HEK293T (cell line): ENCODE measurements around the gene HCN2.

Experiments used
- ARNT ChIP-seq: fragments of 450-650 bp; IDR thresholded peaks from 2 replicates; pipeline ENCODE4 v1.6.1; 2017; ENCODE audit warnings: mild to moderate bottlenecking
- BHLHE40 ChIP-seq: fragments of 450-650 bp; IDR thresholded peaks from 2 replicates; pipeline ENCODE4 v1.6.1; 2016; ENCODE audit warnings: mild to moderate bottlenecking, moderate library complexity, borderline replicate concordance
- CTBP1 ChIP-seq: fragments of 450-650 bp; IDR thresholded peaks from 2 replicates; pipeline ENCODE4 v1.6.1; 2016; ENCODE audit warnings: borderline replicate concordance
- ELF4 ChIP-seq: fragments of 450-650 bp; IDR thresholded peaks from 2 replicates; pipeline ENCODE4 v1.6.1; 2017; ENCODE audit warnings: antibody characterized with exemption
- FOXA1 ChIP-seq: fragments of 450-650 bp; IDR thresholded peaks from 2 replicates; pipeline ENCODE4 v1.6.1; 2016; ENCODE audit warnings: mild to moderate bottlenecking
- FOXK2 ChIP-seq: fragments of 450-650 bp; IDR thresholded peaks from 2 replicates; pipeline ENCODE4 v1.6.1; 2016; ENCODE audit warnings: mild to moderate bottlenecking
- FOXM1 ChIP-seq: fragments of 450-650 bp; IDR thresholded peaks from 2 replicates; pipeline ENCODE4 v1.6.1; 2017; ENCODE audit warnings: mild to moderate bottlenecking, borderline replicate concordance
- HDGF ChIP-seq: fragments of 450-650 bp; IDR thresholded peaks from 2 replicates; pipeline ENCODE4 v1.6.1; 2017; ENCODE audit warnings: antibody characterized with exemption, borderline replicate concordance
- L3MBTL2 ChIP-seq: fragments of 450-650 bp; conservative IDR thresholded peaks from 2 replicates; pipeline ENCODE4 v1.6.1; 2016; ENCODE audit warnings: mild to moderate bottlenecking
- NFRKB ChIP-seq: fragments of 450-650 bp; IDR thresholded peaks from 2 replicates; pipeline ENCODE4 v1.6.1; 2016; ENCODE audit warnings: mild to moderate bottlenecking, moderate library complexity
- SP1 ChIP-seq: fragments of 450-650 bp; IDR thresholded peaks from 2 replicates; pipeline ENCODE4 v1.6.1; 2017
- TARDBP ChIP-seq: fragments of 450-650 bp; IDR thresholded peaks from 2 replicates; pipeline ENCODE4 v1.6.1; 2016
- ZNF384 ChIP-seq: fragments of 450-650 bp; IDR thresholded peaks from 2 replicates; pipeline ENCODE4 v1.6.1; 2016

DNA sequence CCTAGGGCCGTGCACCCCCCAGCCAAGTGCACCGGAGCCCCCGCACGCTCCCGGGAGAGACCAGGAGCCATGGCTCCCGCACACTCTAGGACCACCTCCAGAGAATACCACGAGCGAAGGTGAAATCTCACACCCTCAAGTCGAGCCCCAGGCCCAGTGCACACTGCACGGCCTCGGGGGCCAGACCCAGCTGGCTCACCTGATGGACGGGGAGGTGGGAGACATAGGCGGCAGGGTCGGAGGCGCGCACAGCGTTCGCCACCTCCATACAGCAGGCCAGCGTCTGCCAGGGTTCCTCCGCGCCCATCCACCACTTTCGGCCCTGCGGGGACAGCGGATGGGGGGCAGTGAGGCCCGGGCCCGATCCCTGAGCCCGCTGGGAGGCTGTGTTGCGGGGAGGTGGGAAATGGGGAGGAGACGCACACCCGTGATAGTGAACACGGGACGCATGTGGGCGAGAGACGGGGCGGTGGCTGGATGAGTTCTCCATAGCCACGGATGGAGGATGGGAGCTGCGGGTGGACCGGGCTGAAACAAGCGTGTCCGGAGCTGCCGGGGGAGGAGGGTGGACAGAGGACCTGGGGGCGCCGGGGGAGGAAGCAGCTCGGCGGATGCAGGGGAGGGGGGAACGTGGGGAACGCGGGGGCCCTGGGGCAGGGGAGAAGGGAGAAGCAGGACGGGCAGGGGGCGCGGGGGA is 30.6 kb downstream of the HCN2 start:
- TF ChIP-seq ELF4 (no peak), FOXK2 (no peak), L3MBTL2 (no peak), BHLHE40 (no peak), ZNF384 (no peak), HDGF (no peak), SP1 (no peak), NFRKB (no peak), FOXM1 (no peak), TARDBP (no peak), FOXA1 (no peak), CTBP1 (no peak), ARNT (no peak)
